ENCODE data around the gene YEATS2. TPM values are rescaled to one million over a fixed set of nuclear protein-coding genes. Genes with fewer than 3 reads are reported as not detected.

The YEATS2 gene
- total RNA-seq, 4 donors from 2014 or later, result 30.0 to 42.5 (median 37.7) TPM

- Histone ChIP-seq H3K4me3 (replicated peaks in 1 of 3) (no peak overlapping the region), H3K27me3 (no peaks in the 10 kb centered on the region), H3K36me3 (peaks cover 22 to 30% of the 10 kb centered on the region in 2 donors), H3K27ac (no peak overlapping the region), H3K4me1 (no peaks in the 10 kb centered on the region), H3K9me3 (no peaks in the 10 kb centered on the region)
- TF ChIP-seq, protein P1, sequence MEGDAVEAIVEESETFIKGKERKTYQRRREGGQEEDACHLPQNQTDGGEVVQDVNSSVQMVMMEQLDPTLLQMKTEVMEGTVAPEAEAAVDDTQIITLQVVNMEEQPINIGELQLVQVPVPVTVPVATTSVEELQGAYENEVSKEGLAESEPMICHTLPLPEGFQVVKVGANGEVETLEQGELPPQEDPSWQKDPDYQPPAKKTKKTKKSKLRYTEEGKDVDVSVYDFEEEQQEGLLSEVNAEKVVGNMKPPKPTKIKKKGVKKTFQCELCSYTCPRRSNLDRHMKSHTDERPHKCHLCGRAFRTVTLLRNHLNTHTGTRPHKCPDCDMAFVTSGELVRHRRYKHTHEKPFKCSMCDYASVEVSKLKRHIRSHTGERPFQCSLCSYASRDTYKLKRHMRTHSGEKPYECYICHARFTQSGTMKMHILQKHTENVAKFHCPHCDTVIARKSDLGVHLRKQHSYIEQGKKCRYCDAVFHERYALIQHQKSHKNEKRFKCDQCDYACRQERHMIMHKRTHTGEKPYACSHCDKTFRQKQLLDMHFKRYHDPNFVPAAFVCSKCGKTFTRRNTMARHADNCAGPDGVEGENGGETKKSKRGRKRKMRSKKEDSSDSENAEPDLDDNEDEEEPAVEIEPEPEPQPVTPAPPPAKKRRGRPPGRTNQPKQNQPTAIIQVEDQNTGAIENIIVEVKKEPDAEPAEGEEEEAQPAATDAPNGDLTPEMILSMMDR (IDR thresholded peaks at IDR 0.05), result no peak
- no peak for TF ChIP-seq POLR2A (IDR thresholded peaks at IDR 0.05)
- no peak for DNase-seq
- 96% methylated on average over 6 of the region's 6 CpGs for WGBS, 2 donors
- intact Hi-C loops (cut with DNase I), result no loop called here
These were observed 135.9 kb downstream of the YEATS2 start for GRCh38 chr3:183833516-183833915.

DNA sequence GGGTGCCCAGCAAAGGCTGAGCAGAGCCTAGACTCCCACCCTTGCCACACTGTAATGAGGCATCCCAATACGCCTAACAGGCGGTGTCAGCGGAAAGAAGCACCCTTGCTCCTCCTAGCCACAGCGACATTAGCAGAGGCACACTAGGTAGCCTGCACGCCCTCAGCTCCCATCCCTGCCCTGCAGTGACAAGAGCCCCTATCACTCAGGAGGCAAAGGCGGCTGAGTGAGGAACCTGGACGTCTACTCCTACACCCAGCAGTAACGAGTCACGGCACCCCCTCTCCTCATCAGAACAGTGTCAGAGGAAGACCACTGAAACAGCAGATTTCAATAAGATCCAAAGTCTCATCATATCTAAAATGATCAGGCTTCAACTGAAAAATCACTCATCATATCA is 139.8 kb downstream of the YEATS2 start:
- intact Hi-C loops (cut with DNase I), result no loop called here
- 92 to 96% methylated on average over 9 of the region's 9 CpGs for WGBS, 2 donors
- Histone ChIP-seq H3K27ac (no peak overlapping the region), H3K4me3 (replicated peaks in 1 of 3) (no peak overlapping the region), H3K36me3 (peaks cover 43 to 52% of the 10 kb centered on the region in 2 donors), H3K9me3 (no peaks in the 10 kb centered on the region), H3K4me1 (no peaks in the 10 kb centered on the region), H3K27me3 (no peaks in the 10 kb centered on the region)
- DNase-seq, result no peak
- no peak for TF ChIP-seq POLR2A (IDR thresholded peaks at IDR 0.05)
- TF ChIP-seq, protein P1 (IDR thresholded peaks at IDR 0.05), result no peak

GRCh38 chr3:183837894-183838293 is 140.3 kb downstream of the YEATS2 start:
- 94 to 99% methylated on average over 3 of the region's 3 CpGs for WGBS, 2 donors
- DNase-seq, result no peak
- intact Hi-C loops (cut with DNase I), result no loop called here
- Histone ChIP-seq H3K4me1 (no peaks in the 10 kb centered on the region), H3K27me3 (no peaks in the 10 kb centered on the region), H3K9me3 (no peaks in the 10 kb centered on the region), H3K4me3 (replicated peaks in 1 of 3) (no peak overlapping the region), H3K36me3 (peaks cover 41 to 51% of the 10 kb centered on the region in 2 donors), H3K27ac (no peak overlapping the region)
- TF ChIP-seq, protein P1 (IDR thresholded peaks at IDR 0.05), result no peak
- no peak for TF ChIP-seq POLR2A (IDR thresholded peaks at IDR 0.05)

DNA sequence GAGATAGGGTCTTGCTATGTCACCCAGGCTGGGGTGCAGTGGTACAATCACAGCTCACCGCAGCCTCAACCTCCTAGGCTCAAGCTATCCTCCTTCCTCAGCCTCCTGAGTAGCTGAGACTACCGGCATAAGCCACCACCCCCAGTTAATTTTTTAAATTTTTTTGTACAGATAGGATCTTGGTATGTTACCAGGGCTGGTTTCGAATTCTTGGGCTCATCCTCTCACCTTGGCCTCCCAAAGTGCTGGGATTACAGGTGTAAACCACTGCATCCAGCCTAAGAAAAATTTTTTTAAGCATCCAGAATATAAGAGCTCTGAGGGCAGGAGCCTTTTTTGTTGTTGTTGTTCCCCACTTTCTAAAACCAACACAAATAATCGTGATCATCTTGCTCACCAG is 142.2 kb downstream of the YEATS2 start:
- Histone ChIP-seq H3K9me3 (no peaks in the 10 kb centered on the region), H3K4me1 (no peaks in the 10 kb centered on the region), H3K4me3 (replicated peaks in 1 of 3) (no peak overlapping the region), H3K36me3 (peaks cover 40 to 45% of the 10 kb centered on the region in 2 donors), H3K27me3 (no peaks in the 10 kb centered on the region), H3K27ac (no peak overlapping the region)
- intact Hi-C loops (cut with DNase I), result no loop called here
- DNase-seq, result no peak
- WGBS, 2 donors, result 96 to 98% methylated on average over 4 of the region's 4 CpGs
- TF ChIP-seq POLR2A (IDR thresholded peaks at IDR 0.05), result no peak
- TF ChIP-seq, protein P1 (IDR thresholded peaks at IDR 0.05), result no peak

DNA sequence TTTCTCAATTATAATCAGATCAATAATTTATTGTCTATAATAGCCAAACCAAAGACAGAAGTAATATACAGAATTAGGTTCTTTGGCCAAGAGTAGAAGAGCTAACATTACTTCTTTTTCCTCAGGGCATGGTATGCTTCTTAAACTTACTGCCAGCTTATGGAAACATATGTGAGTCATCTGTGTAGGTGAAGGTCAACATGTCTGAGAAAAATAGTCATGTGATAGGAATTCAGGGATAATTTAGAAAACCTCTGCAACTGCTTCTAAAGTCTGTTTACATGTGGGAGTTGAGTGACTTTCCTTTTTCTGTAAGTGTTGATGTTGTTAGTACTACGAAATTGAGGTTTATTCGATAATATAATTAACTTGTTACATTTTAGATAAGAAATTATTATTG is 147.0 kb downstream of the YEATS2 start:
- no peaks in the 10 kb centered on the region for H3K9me3 ChIP-seq
- WGBS, 2 donors, result 93 to 98% methylated on average over 2 of the region's 2 CpGs
- no peaks in the 10 kb centered on the region for H3K4me1 ChIP-seq
- no peak overlapping the region for H3K4me3 ChIP-seq (replicated peaks in 1 of 3)
- intact Hi-C loops (cut with DNase I), result no loop called here
- no peak for DNase-seq
- TF ChIP-seq POLR2A (IDR thresholded peaks at IDR 0.05), result no peak
- TF ChIP-seq, protein P1 (IDR thresholded peaks at IDR 0.05), result no peak
- H3K36me3 ChIP-seq, result peaks cover 30 to 45% of the 10 kb centered on the region in 2 donors
- H3K27me3 ChIP-seq, result no peaks in the 10 kb centered on the region
- no peak overlapping the region for H3K27ac ChIP-seq
